HepG2 (cell line): ENCODE results near the gene VPS26A. TPM values are rescaled to one million over a fixed set of nuclear protein-coding genes. Genes with fewer than 3 reads are reported as not detected.

ENCODE experiments used
- HCFC1 ChIP-seq: fragments of 150-350 bp; IDR thresholded peaks from 2 replicates; pipeline ENCODE4 v1.6.1; 2014; ENCODE audit warnings: low read depth, low read length
- HIC2 ChIP-seq: sonication (generic); formaldehyde crosslinking; IDR thresholded peaks from 2 replicates; pipeline ENCODE4 v1.9.0; 2022; ENCODE audit warnings: low read depth, missing genetic modification reagents
- KLF16 ChIP-seq, 2 experiments: sonication (generic) in 1 of 2; formaldehyde crosslinking in 1 of 2; IDR thresholded peaks; 2 replicates each; pipeline versions ENCODE4 v1.6.1 to v1.8.0; 2016 to 2023; ENCODE audit warnings: missing genetic modification reagents in 2 of 2, missing compliant biosample characterization in 1 of 2
- MTA1 ChIP-seq: sonication (generic); formaldehyde crosslinking; IDR thresholded peaks from 2 replicates; pipeline ENCODE4 v1.4.0; 2020; ENCODE audit warnings: missing genetic modification reagents, mild to moderate bottlenecking, borderline replicate concordance
- NR1H2 ChIP-seq: sonication (generic); formaldehyde crosslinking; IDR thresholded peaks from 2 replicates; pipeline ENCODE4 v1.8.1; 2022; ENCODE audit warnings: low read depth, missing genetic modification reagents, borderline replicate concordance
- PAX8 ChIP-seq: sonication (generic); formaldehyde crosslinking; IDR thresholded peaks from 2 replicates; pipeline ENCODE4 v1.8.0; 2022; ENCODE audit warnings: mild to moderate bottlenecking, missing genetic modification reagents, borderline replicate concordance
- PRDM4 ChIP-seq: sonication (generic); formaldehyde crosslinking; IDR thresholded peaks from 2 replicates; pipeline ENCODE4 v1.9.0; 2021; ENCODE audit warnings: missing genetic modification reagents, borderline replicate concordance
- PRPF4 ChIP-seq: fragments of 200-400 bp; formaldehyde crosslinking; IDR thresholded peaks from 2 replicates; pipeline ENCODE4 v1.6.1; 2016; ENCODE audit warnings: low read length, low read depth; ENCODE audit not compliant: poor library complexity, severe bottlenecking
- RXRB ChIP-seq: IDR thresholded peaks from 2 replicates; pipeline ENCODE4 v1.6.1; 2016; ENCODE audit warnings: borderline replicate concordance, missing genetic modification reagents, missing compliant biosample characterization
- ZNF101 ChIP-seq: sonication (generic); formaldehyde crosslinking; IDR thresholded peaks from 2 replicates; pipeline ENCODE4 v1.4.0; 2020; ENCODE audit warnings: mild to moderate bottlenecking, low read depth, missing genetic modification reagents, borderline replicate concordance
- ZNF260 ChIP-seq: sonication (generic); formaldehyde crosslinking; IDR thresholded peaks from 2 replicates; pipeline ENCODE4 v1.4.0; 2020; ENCODE audit warnings: missing genetic modification reagents, low read depth, mild to moderate bottlenecking, borderline replicate concordance
- ZNF362 ChIP-seq: sonication (generic); formaldehyde crosslinking; IDR thresholded peaks from 2 replicates; pipeline ENCODE4 v1.4.0; 2020; ENCODE audit warnings: missing genetic modification reagents, mild to moderate bottlenecking, borderline replicate concordance
- ZNF383 ChIP-seq: sonication (generic); formaldehyde crosslinking; IDR thresholded peaks from 2 replicates; pipeline ENCODE4 v1.4.0; 2020; ENCODE audit warnings: missing genetic modification reagents, mild to moderate bottlenecking, borderline replicate concordance
- ZNF674 ChIP-seq: sonication (generic); formaldehyde crosslinking; IDR thresholded peaks from 2 replicates; pipeline ENCODE4 v1.5.0; 2020; ENCODE audit warnings: low read depth, mild to moderate bottlenecking, missing genetic modification reagents
- ZNF687 ChIP-seq: sonication (generic); formaldehyde crosslinking; IDR thresholded peaks from 2 replicates; pipeline ENCODE4 v1.5.1; 2020; ENCODE audit warnings: mild to moderate bottlenecking, missing genetic modification reagents, moderate library complexity
- ZNF777 ChIP-seq: sonication (generic); formaldehyde crosslinking; IDR thresholded peaks from 2 replicates; pipeline ENCODE4 v1.4.0; 2020; ENCODE audit warnings: missing genetic modification reagents
- ZNF781 ChIP-seq: sonication (generic); formaldehyde crosslinking; IDR thresholded peaks from 2 replicates; pipeline ENCODE4 v1.5.1; 2020; ENCODE audit warnings: borderline replicate concordance, mild to moderate bottlenecking, missing genetic modification reagents; ENCODE audit errors: not compliant biosample characterization
- ZNF879 ChIP-seq: sonication (generic); formaldehyde crosslinking; IDR thresholded peaks from 2 replicates; pipeline ENCODE4 v1.8.1; 2023; ENCODE audit warnings: missing genetic modification reagents
- polyA plus RNA-seq, 8 experiments: library from polyadenylated mRNA; depleted of rRNA in 3 of 8; stranded (reverse) in 7 of 8; unstranded in 1 of 8; fragments of >200 nt; fragmentation: Illumina TruSeq in 4 of 8; extraction: Trizol in 4 of 8; gene quantifications; 2 replicates each; pipeline versions ENCODE4 v1.2.1 to v1.2.3, GENCODE V29; 2011 to 2016; ENCODE audit warnings: low read depth in 4 of 8, missing spikeins in 1 of 8, mixed read lengths in 1 of 8; ENCODE audit not compliant: insufficient read depth in 1 of 8
- total RNA-seq, 5 experiments: library from RNA; depleted of rRNA; stranded (reverse); fragments of >200 nt; fragmentation: Illumina TruSeq; extraction: Trizol; gene quantifications; 2 replicates each; pipeline ENCODE4 v1.2.3, GENCODE V29; 2016; ENCODE audit warnings: low read depth in 1 of 5

Gene VPS26A
- total and polyA plus RNA-seq, 2 of the 13 experiments (the other 11 are each of a cell fraction or from before 2014, with no cell fraction given), result 12.9 to 32.6 TPM

GRCh38 chr10:69179743-69180524 is 56.0 kb downstream of the VPS26A start, which contains the start of gene SUPV3L1 (continued):
- no peak for TF ChIP-seq ZNF362 (CRISPR knock-in tag)
- peak in 1 of 2 experiments; percentile 32; a peak in 1 of 4 replicates for TF ChIP-seq KLF16 (CRISPR knock-in tag; IDR thresholded peaks at IDR 0.05)
- TF ChIP-seq ZNF260, result 0 out of 2 replicates have a peak, but pooled peaks have one; percentile 78
- TF ChIP-seq HCFC1, result peak; percentile 81
- TF ChIP-seq ZNF687 (CRISPR knock-in tag), result peak; percentile 73
- no peak for TF ChIP-seq PRDM4
- no peak for TF ChIP-seq PRPF4
- no peak for TF ChIP-seq RXRB (CRISPR knock-in tag)
- TF ChIP-seq ZNF879 (CRISPR knock-in tag), result no peak
- TF ChIP-seq ZNF777 (CRISPR knock-in tag), result peak; percentile 78
- TF ChIP-seq ZNF781 (CRISPR knock-in tag), result peak; percentile 75
- no peak for TF ChIP-seq PAX8 (CRISPR knock-in tag)
- no peak for TF ChIP-seq NR1H2 (CRISPR knock-in tag)
- TF ChIP-seq ZNF101 (CRISPR knock-in tag), result no peak
- TF ChIP-seq ZNF383 (CRISPR knock-in tag), result 0 out of 2 replicates have a peak, but pooled peaks have one; percentile 54
- no peak for TF ChIP-seq HIC2 (CRISPR knock-in tag)
- no peak for TF ChIP-seq ZNF674 (CRISPR knock-in tag)
- no peak for TF ChIP-seq MTA1 (CRISPR knock-in tag)
